GM21723 (cell line): Measurements from ENCODE around the gene NOX3.
A peak's percentile ranks its signal among the peaks of the same experiment; 100 is the strongest.
"Not testable (repeated sequence)": the region's sequence is repeated elsewhere in the genome, so short reads cannot be mapped to it uniquely, and the experiment has no call there.

Experiments used
- ATAC-seq: cut with Tn5 transposase; IDR thresholded peaks from one replicate; pipeline ENCODE4 v1.9.1; 2021; ENCODE audit warnings: mild to moderate bottlenecking, moderate library complexity; ENCODE audit not compliant: unreplicated experiment

NOX3 gene

GRCh38 chr6:155470979-155471616 lies 15.5 kb upstream of the NOX3 start:
- ATAC-seq: not testable (repeated sequence)

DNA sequence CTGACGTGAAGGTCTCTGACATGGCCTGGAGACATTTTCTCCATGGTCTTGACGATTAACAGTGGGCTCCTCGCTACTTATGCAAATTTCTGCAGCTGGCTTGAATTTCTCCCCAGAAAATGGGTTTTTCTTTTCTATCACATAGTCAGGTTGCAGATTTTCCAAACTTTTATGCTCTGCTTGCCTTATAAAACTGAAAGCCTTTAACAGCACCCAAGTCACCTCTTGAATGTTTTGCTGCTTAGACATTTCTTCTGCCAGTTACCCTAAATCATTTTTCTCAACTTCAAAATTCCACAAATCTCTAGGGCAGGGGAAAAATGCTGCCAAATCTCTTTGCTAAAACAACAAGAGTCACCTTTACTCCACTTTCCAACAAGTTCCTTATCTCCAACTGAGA lies 12.9 kb upstream of the NOX3 start:
- not testable (repeated sequence) for ATAC-seq

DNA sequence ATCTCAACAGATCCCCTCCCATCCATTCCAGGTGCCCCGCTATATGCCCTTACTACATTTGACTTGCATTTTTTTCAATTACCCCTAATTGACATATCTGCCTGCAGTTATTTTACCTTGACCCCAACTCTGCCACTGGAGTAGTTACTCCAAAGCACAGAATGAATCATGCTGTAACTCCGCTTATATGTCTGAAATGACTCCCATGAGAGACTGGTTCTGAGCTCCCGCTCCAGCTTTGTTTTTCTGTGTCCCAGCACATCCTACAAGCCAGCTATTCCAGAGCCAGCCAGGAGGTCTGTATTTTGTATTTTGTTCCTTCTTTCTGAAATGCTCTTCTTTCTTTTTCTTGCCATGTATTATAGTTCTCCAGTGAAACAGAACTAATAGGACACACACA lies 10.9 kb upstream of the NOX3 start:
- ATAC-seq: no peak

DNA sequence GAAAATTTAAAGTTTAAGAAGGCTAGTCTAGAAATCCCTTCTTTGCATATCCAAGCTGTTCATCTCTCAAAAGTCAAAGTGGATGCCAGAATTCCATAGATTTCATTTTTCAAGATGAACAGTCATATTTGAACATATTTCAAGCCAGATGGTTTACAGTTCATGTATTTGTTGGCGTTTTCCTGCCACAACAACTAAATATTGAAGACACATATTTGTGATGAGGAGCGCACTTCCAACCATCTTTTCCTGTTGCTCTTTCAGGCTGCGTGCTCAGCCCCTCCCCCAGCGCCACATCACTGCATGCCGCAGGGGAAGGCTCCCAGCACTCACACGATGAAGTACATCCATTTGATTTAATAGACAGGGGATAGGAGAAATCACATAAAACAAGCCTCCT lies 5.9 kb upstream of the NOX3 start:
- no peak for ATAC-seq

GRCh38 chr6:155454471-155454870 lies 1.2 kb downstream of the NOX3 start:
- ATAC-seq: no peak

DNA sequence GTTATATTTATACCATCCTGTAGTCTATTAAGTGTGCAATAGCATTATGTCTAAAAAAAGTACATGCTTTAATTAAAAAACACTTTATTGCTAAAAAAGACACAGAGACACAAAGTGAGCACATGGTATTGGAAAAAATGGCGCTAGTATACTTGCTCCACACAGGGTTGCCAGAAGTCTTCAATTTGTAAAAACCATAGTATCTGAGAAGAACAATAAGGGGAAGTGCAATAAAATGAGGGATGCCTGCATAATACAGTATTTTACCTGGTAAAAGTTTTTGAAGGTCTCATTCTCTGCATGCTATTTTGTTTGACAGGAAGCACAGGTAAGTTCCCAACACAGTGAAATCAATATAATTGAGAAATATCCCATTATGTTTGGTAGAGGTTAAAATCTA lies 1.6 kb downstream of the NOX3 start:
- no peak for ATAC-seq

DNA sequence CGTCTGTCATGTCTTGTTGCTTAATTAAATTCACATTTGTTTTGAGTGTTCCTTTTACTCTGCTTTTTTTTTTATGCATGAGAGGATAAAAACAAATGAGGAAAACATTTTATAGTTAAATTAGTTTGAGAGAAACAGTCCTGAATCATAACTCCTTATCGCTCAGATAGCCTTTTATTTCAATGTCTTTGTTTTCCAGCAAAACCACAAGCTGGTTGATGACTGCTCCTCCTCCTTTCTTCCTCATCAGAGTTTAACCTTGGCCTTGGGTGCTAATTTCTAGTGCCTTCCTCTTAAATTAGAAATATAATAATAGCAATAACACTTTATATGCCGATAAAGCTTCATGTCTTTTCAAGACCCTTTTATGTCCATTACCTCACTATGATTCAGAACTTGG lies 3.1 kb downstream of the NOX3 start:
- no peak for ATAC-seq

DNA sequence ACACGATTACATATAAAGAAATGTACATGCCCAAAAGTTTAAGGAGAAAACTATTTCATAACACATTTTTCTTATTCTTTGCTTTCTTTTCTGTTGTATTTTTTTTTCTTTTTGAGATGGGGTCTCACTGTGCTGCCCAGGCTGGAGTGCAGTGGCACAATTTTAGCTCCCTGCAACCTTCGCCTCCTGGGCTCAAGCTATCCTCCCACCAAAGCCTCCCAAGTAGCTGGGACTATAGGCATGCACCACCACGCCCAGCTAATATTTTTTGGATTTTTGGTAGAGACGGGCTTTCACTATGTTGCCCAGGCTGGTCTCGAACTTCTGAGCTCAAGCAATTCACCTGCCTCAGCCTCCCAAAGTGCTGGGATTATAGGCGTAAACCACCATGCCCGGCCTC lies 4.1 kb downstream of the NOX3 start:
- not testable (repeated sequence) for ATAC-seq

DNA sequence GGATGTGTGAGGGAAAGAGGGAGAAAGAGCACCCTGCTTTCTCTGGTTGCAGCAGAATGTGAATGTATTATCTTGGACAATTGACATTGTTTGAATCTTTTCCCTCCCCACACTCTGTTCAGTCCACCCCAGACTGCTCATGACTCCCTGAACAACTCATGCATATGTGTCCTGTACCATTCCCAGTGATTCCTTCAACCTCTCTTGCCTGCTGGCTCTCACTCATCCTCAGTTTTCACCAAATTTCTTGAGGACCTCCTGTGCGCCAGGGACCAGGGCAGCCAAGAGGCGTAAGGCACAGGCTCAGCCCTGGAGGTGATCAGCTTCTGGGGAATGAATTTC lies 5.4 kb downstream of the NOX3 start:
- ATAC-seq: no peak

GRCh38 chr6:155449450-155450239 lies 6.0 kb downstream of the NOX3 start:
- ATAC-seq: no peak

- no peak for ATAC-seq
These were observed 6.8 kb downstream of the NOX3 start for GRCh38 chr6:155448668-155449449.

- no peak for ATAC-seq
These were observed 7.7 kb downstream of the NOX3 start for GRCh38 chr6:155447949-155448348.

DNA sequence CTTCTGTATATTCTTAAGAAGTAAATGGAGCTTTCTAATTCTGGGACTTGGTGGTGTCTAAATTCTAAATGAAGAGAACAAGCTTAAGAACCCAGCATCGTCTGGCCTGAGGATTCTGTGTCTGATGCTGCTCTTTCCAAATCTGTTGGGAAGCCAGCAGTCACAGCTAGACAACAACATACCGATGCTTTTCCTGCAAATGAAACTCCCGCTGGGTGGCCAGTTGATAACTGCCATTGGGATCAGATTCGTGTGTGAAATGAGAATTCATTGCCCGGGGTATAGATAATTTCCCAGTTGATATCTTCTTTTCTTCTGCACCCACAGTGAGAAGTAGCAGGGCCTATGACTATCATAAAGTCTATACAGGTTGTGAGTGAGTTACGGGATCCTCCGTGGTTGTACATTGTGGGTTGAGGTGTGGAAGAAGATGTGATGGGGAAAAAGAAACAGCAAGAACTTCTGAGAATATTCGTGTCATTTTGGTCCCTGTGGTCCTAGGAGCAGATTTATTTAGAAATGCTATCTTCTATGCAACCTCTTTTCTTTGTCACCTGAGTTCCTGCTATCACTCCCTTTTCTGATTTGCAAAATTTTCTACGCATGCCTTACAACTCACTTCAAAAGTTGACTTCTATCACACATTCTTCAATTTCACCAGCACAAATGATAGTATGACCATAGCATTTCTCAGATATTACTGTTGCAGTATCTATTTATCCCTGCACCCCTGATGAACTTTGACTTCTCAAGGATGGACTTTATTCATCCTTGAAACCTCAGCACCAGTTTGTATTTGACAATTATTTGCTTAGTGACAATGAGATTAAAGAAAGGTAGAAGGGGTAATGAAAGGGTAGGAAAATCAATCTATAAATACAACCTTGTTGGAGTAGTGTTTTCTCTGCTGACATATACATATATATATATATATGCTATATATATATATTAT lies 10.4 kb downstream of the NOX3 start:
- no peak for ATAC-seq

DNA sequence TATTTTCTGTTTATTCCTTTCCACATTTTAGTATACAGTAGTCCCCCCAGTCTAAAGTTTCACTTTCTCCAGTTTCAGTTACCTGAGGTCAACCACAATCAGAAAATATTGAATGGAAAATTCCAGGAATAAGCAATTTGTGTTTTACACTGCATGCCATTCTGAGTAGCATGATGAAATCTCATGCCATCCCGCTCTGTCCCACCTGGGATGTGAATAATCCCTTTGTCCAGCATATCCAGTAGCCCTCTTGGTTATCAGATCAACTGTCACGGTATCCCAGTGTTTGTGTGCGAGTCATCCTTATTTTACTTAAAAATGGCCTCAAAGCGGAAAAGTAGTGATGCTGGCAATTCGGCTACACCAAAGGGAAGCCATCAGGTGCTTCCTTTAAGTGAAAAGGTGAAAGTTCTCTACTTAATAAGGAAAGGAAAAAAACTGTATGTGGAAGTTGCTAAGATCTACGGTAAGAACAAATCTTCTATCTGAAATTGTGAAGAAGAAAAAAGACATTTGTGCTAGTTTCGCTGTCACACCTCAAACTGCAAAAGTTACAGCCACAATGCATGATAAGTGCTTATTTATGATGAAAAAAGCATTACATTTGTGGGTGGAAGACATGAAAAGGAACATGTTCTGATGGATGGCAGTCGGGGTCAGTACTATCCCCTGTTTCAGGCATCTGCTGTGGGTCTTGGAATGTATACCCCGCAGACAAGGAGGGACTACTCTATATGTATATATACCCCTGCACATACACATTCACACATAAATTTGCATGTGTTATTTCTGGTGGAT lies 11.3 kb downstream of the NOX3 start:
- no peak for ATAC-seq

- ATAC-seq: no peak
These were observed 12.5 kb downstream of the NOX3 start for GRCh38 chr6:155443168-155443567.

DNA sequence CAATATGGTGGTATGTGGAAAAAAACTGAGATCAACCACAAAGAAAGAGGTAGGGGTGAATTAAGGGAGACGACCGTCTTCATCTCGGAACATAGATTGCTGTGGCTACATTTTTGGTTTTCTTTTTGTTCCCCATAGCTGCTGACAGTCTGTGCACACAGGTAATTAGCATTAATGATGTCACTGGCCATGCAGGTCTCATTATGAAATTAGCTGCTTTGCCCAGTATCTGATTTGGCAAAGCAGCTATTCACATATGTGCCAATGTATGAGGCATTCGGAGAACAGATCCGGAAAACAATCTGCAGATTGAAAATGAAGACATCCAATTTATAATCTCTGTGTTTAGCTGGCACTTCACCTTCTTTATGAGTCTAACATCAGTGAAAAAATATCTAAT lies 13.1 kb downstream of the NOX3 start:
- ATAC-seq: no peak

GRCh38 chr6:155441112-155441465 lies 14.6 kb downstream of the NOX3 start:
- ATAC-seq: no peak

DNA sequence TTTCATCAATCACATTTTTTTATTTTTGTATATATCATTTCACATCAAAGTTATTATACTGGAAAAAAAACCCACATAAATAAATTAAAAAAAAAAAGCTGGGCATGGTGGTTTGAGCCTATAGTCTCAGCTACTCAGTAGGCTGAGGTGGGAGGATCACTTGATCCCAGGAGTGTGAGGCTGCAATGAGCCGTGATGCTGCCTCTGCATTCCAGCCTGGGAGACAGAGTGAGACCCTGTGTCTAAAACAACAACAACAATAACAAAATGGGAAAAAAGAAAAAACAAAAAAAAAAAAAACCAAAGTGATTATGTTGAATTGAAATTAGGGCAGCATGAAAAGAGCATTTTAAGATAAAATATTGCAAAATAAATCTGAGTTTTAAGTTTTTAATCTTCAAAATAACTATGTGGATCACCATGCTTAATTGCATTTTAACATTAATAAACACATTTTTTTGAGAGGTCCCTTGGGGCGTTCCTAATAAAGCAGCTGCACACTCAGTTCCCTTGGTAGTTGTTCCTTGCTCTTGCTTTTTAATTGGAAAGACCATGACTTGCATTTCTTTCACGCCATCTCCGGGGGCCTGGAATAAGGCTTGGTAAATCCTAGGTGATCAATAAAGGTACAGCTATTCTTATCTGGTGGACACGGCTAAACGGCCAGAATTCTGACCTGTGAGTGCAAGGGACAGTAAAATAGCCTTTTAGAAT lies 15.1 kb downstream of the NOX3 start:
- ATAC-seq: no peak

DNA sequence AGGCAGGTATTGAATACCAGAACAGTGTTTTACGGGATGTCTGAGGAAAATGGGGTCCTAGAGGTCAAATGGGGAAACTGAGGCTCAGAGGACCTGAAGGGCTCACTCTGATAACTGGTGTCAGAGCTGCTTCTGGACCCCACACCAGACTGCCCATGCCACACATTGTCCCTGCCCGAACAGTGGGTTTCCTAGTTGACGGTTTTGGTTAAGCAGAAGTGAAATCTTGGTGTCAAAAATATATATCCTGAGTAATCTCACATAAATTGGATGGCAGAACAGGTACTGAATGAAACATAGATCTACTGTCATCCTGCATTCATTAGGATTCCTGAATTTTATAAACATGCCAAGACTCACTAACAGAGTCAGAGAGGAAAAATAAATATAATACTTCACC lies 16.3 kb downstream of the NOX3 start:
- ATAC-seq: peak; percentile 65
